AG04449 (cell line): ENCODE results near the gene PRKAG2.

Source experiments
- CTCF ChIA-PET: fragments of 350-600 bp; formaldehyde crosslinking; extraction: SDS; loops from one replicate; lab custom pipeline; 2021; ENCODE audit warnings: antibody characterized with exemption; lab: Yijun Ruan, JAX
- POLR2A ChIA-PET: fragments of 400-600, 350-600 bp; formaldehyde crosslinking; extraction: SDS; loops from one replicate; lab custom pipeline; 2020; ENCODE audit warnings: antibody characterized with exemption, inconsistent platforms; lab: Yijun Ruan, JAX
- DNase-seq: peaks from one replicate; pipeline ENCODE4 v3.0.0-alpha.2; 2010; ENCODE audit warnings: low read depth, low spot score
- H3K4me3 ChIP-seq: 2 replicates; pipeline ENCODE4 v1.5.1; 2011; ENCODE audit warnings: low read depth, mild to moderate bottlenecking, control low read depth, low read length
- CTCF ChIP-seq: IDR thresholded peaks from one replicate; pipeline ENCODE4 v1.5.1; 2011; ENCODE audit warnings: mild to moderate bottlenecking, moderate library complexity, low read length, control low read depth, inconsistent platforms; ENCODE audit not compliant: insufficient read depth; ENCODE audit errors: missing control alignments

The PRKAG2 gene

GRCh38 chr7:151767557-151767956 is 109.4 kb downstream of the PRKAG2 start:
- TF ChIP-seq CTCF, result no peak
- no peak for DNase-seq
- no peak overlapping the region for H3K4me3 ChIP-seq
- ChIA-PET CTCF (interaction anchor here (1.4 to 7.8 kb wide), 5 partner anchors 8 to 15 kb away, joined by 3 to 65 read pairs (median 8); no protein-coding TSS in a partner anchor), POLR2A (interaction anchor here (0.7 kb wide), 1 partner anchor 22 kb away, joined by 3 read pairs; no protein-coding TSS in a partner anchor)

GRCh38 chr7:151764056-151764920 is 112.6 kb downstream of the PRKAG2 start:
- no peak for TF ChIP-seq CTCF
- no peak for DNase-seq
- ChIA-PET POLR2A (no interaction called here), CTCF (interaction anchor here (1.6 to 12.2 kb wide), 2 partner anchors 18 to 193 kb away, joined by 8 to 270 read pairs; no protein-coding TSS in a partner anchor)
- H3K4me3 ChIP-seq, result no peak overlapping the region

GRCh38 chr7:151763420-151763984 is 113.4 kb downstream of the PRKAG2 start:
- POLR2A ChIA-PET, result no interaction called here
- CTCF ChIA-PET, result interaction anchor here (0.8 to 12.2 kb wide), 4 partner anchors 19 to 447 kb away, joined by 3 to 270 read pairs (median 34); no protein-coding TSS in a partner anchor
- H3K4me3 ChIP-seq, result no peak overlapping the region
- no peak for TF ChIP-seq CTCF
- no peak for DNase-seq

- DNase-seq, result no peak
- no peak overlapping the region for H3K4me3 ChIP-seq
- ChIA-PET CTCF (interaction anchor here (0.7 to 12.2 kb wide), 6 partner anchors 20 to 447 kb away, joined by 3 to 270 read pairs (median 8); no protein-coding TSS in a partner anchor), POLR2A (no interaction called here)
- TF ChIP-seq CTCF, result no peak
Measured at GRCh38 chr7:151762583-151763245, 114.2 kb downstream of the PRKAG2 start.

- no peak overlapping the region for H3K4me3 ChIP-seq
- no peak for TF ChIP-seq CTCF
- ChIA-PET CTCF (interaction anchor here (0.7 to 12.2 kb wide), 6 partner anchors 8 to 446 kb away, joined by 3 to 270 read pairs (median 54); no protein-coding TSS in a partner anchor), POLR2A (no interaction called here)
- DNase-seq, result no peak
Measured at GRCh38 chr7:151761957-151762356, 115.0 kb downstream of the PRKAG2 start.

GRCh38 chr7:151761231-151761630 is 115.7 kb downstream of the PRKAG2 start:
- CTCF ChIA-PET, result interaction anchor here (0.7 to 12.2 kb wide), 15 partner anchors 8 to 445 kb away, joined by 3 to 270 read pairs (median 31); no protein-coding TSS in a partner anchor

More at GRCh38 chr7:151761231-151761630, 115.7 kb downstream of the PRKAG2 start:
- DNase-seq, result no peak
- TF ChIP-seq CTCF, result no peak
- H3K4me3 ChIP-seq, result no peak overlapping the region
- POLR2A ChIA-PET, result no interaction called here
